ENCODE measurements around the gene MYH15.

- no peak for TF ChIP-seq POLR2A (IDR thresholded peaks at IDR 0.05)
- no peak for TF ChIP-seq CTCF (IDR thresholded peaks at IDR 0.05)
These were observed 102.5 kb downstream of the MYH15 start for GRCh38 chr3:108407886-108408285.

Measured in tibial nerve (tissue), 3 donors.